BE2C (cell line): ENCODE results near the gene ABHD1.

Experiments
- DNase-seq: peaks from one replicate; pipeline ENCODE4 v3.0.0-alpha.2; 2020
- H3K27me3 ChIP-seq: fragments of 250-450 bp; sonication (Bioruptor Pico); 2 replicates; pipeline ENCODE4 v1.5.1; 2020; ENCODE audit warnings: mild to moderate bottlenecking
- H3K36me3 ChIP-seq: fragments of 250-450 bp; sonication (Bioruptor Pico); 2 replicates; pipeline ENCODE4 v1.5.1; 2020; ENCODE audit warnings: mild to moderate bottlenecking
- H3K4me1 ChIP-seq: fragments of 250-450 bp; sonication (Bioruptor Pico); 2 replicates; pipeline ENCODE4 v1.5.1; 2020
- H3K4me3 ChIP-seq: 2 replicates; pipeline ENCODE4 v1.5.1; 2011; ENCODE audit warnings: low read depth, low read length
- H3K9me3 ChIP-seq: fragments of 250-450 bp; sonication (Bioruptor Pico); 2 replicates; pipeline ENCODE4 v1.5.1; 2020
- CTCF ChIP-seq: IDR thresholded peaks from 2 replicates; pipeline ENCODE4 v1.5.1; 2012; ENCODE audit warnings: mild to moderate bottlenecking, low read depth, low read length

Gene ABHD1

GRCh38 chr2:27083410-27084296 lies 40.0 kb upstream of the ABHD1 start:
- Histone ChIP-seq H3K4me3 (no peak overlapping the region), H3K36me3 (peaks cover 22% of the 10 kb centered on the region), H3K27me3 (no peaks in the 10 kb centered on the region), H3K4me1 (peaks cover 19% of the 10 kb centered on the region), H3K9me3 (no peaks in the 10 kb centered on the region)
- DNase-seq = peak; percentile 43
- no peak for TF ChIP-seq CTCF

GRCh38 chr2:27084297-27085061 lies 39.1 kb upstream of the ABHD1 start:
- Histone ChIP-seq H3K4me1 (peaks cover 19% of the 10 kb centered on the region), H3K36me3 (peaks cover 22% of the 10 kb centered on the region), H3K4me3 (no peak overlapping the region), H3K27me3 (no peaks in the 10 kb centered on the region), H3K9me3 (no peaks in the 10 kb centered on the region)
- TF ChIP-seq CTCF = no peak
- DNase-seq = no peak

- Histone ChIP-seq H3K27me3 (no peaks in the 10 kb centered on the region), H3K36me3 (peaks cover 22% of the 10 kb centered on the region), H3K9me3 (no peaks in the 10 kb centered on the region), H3K4me1 (peaks cover 19% of the 10 kb centered on the region), H3K4me3 (peak overlapping the region; percentile 61)
- TF ChIP-seq CTCF = no peak
- no peak for DNase-seq
These were observed 38.4 kb upstream of the ABHD1 start for GRCh38 chr2:27085062-27085672.

- H3K4me1 ChIP-seq = peaks cover 15% of the 10 kb centered on the region
- DNase-seq = peak; percentile 67
These were observed 37.9 kb upstream of the ABHD1 start for GRCh38 chr2:27085673-27086089.

GRCh38 chr2:27086090-27086723 lies 37.4 kb upstream of the ABHD1 start:
- Histone ChIP-seq H3K27me3 (no peaks in the 10 kb centered on the region), H3K36me3 (peaks cover 18% of the 10 kb centered on the region), H3K9me3 (no peaks in the 10 kb centered on the region), H3K4me3 (peak overlapping the region; percentile 61), H3K4me1 (peaks cover 12% of the 10 kb centered on the region)
- DNase-seq = peak; percentile 97
- peak; percentile 61 for TF ChIP-seq CTCF

More at GRCh38 chr2:27085673-27086089, 37.9 kb upstream of the ABHD1 start:
- no peaks in the 10 kb centered on the region for H3K27me3 ChIP-seq
- peak; percentile 53 for TF ChIP-seq CTCF
- H3K9me3 ChIP-seq = no peaks in the 10 kb centered on the region
- H3K36me3 ChIP-seq = peaks cover 20% of the 10 kb centered on the region
- H3K4me3 ChIP-seq = peak overlapping the region; percentile 61
